Globus pallidus (tissue), 1 donor: ENCODE measurements around the gene INHA.

Source experiments
- DNase-seq: peaks from one replicate; pipeline ENCODE4 v3.0.0-alpha.2; 2015; ENCODE audit warnings: low spot score

INHA gene

GRCh38 chr2:219559156-219559915, 12.8 kb upstream of the INHA start:
- DNase-seq, result no peak

- DNase-seq, result no peak
These were observed 11.8 kb upstream of the INHA start for GRCh38 chr2:219560037-219560892.

GRCh38 chr2:219560893-219561178, 11.3 kb upstream of the INHA start:
- no peak for DNase-seq

GRCh38 chr2:219561179-219562048, 10.7 kb upstream of the INHA start:
- DNase-seq, result no peak

GRCh38 chr2:219562049-219563020, 9.8 kb upstream of the INHA start:
- DNase-seq, result no peak

- no peak for DNase-seq
These were observed 8.7 kb upstream of the INHA start for GRCh38 chr2:219563271-219563928.

GRCh38 chr2:219565130-219566080, 6.7 kb upstream of the INHA start:
- DNase-seq, result no peak

- no peak for DNase-seq
These were observed 5.5 kb upstream of the INHA start for GRCh38 chr2:219566640-219567039.

GRCh38 chr2:219567131-219567530, 5.0 kb upstream of the INHA start:
- DNase-seq, result no peak

GRCh38 chr2:219567791-219568361, 4.2 kb upstream of the INHA start:
- no peak for DNase-seq

GRCh38 chr2:219569041-219569440, 3.1 kb upstream of the INHA start:
- no peak for DNase-seq

GRCh38 chr2:219569635-219570034, 2.5 kb upstream of the INHA start:
- DNase-seq, result no peak

GRCh38 chr2:219570194-219570923, 1.8 kb upstream of the INHA start:
- no peak for DNase-seq

GRCh38 chr2:219570924-219571310, 1.2 kb upstream of the INHA start:
- DNase-seq, result no peak

- no peak for DNase-seq
These were observed 536 bp upstream of the INHA start, which contains the start of gene OBSL1 for GRCh38 chr2:219571311-219572236. Gene OBSL1, minus strand, starts transcription at chr2:219571539. Its CDS starts 307 bp downstream, at chr2:219571232.

GRCh38 chr2:219573166-219573565, 1.1 kb downstream of the INHA start:
- no peak for DNase-seq
